ELR (cell line): ENCODE measurements around the gene BEST2.

Experiments used
- DNase-seq: peaks from one replicate; pipeline ENCODE4 v3.0.0-alpha.2; 2015; ENCODE audit warnings: low read depth

The BEST2 gene

DNA sequence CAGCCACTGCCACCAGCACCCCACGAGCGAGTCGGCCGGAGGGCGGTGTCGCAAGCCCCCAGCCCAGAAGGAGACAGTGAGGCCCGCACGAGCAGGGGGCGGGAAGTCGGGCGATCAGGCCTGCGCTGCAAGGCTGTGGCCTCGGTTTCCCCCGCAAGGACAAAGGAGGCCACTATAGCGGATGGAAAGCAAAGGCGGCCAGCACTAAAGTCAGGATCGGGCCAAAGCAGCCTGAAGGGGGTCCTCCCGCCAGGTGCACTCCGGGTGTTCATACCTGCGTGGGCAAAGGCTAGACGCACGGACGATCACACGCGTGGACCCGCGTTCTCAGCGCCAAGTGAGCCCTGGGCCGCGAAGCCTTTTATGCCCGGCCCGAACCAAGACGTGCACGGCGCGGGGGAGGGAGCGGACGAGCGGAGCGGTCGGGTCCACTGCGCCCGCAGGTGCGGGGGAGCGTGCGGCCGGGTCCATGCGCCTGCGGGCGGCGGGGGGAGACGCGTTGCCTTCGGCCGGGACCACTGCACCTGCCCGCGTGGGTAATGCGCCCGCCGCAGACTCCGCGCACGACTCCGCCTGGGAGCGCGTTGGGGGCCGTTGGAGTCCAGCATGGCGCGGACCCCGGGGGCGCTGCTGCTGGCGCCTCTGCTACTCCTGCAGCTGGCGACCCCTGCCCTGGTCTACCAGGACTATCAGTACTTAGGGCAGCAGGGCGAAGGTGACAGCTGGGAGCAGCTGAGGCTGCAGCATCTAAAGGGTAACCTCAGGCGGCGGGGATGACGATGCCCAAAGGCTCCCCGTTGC lies 50.1 kb downstream of the BEST2 start, which contains the start of the genes PRDX2 and THSD8:
Gene PRDX2, minus strand, starts transcription at position 335 of the 801 bp plus-strand sequence. CDS start 539 bp downstream, outside the sequence.
Gene THSD8, plus strand, starts transcription at position 604 of the 801 bp plus-strand sequence. Its CDS starts 3 bp downstream, at position 607.
- DNase-seq = peak; percentile 84

DNA sequence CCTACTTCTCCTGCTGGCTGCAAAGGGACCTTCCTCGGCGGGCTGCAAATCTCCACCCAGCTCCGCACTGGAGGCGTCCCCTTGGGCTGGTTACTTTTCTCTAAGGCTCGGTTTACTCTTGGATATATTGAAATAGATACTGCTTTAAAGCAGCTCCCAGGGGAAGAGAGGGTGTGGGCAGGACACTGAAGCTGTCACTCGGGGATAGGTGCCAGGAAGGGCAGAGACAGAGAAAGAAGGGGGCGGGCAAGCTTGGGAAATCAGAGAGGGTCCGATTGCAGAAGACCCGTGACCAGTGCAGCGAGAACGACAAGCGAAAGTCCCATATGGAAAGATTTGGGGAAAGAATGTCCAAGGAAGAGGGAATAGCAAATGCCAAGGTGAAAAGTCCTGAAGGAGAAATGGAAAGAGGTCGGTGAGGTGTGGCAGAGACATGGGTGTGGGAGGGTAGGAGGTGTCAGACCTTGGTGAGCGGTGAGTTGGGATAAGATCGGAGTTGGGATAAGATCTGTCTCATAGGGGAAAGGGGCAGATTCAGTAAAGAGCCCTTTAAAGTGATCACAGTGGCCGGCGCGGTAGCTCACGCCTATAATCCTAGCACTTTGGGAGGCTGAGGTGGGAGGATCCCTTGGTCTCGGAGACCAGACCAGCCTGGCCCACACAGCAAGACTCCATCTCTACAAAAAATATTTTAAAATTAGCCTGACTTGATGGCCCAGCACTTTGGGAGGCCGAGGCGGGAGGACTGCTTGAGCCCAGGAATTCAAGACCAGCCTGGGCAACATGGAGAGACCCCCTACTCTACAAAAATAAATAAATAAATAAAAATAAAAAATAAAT lies 50.9 kb downstream of the BEST2 start:
- peak; percentile 42 for DNase-seq

GRCh38 chr19:12804051-12804450 lies 52.5 kb downstream of the BEST2 start:
- DNase-seq = no peak

DNA sequence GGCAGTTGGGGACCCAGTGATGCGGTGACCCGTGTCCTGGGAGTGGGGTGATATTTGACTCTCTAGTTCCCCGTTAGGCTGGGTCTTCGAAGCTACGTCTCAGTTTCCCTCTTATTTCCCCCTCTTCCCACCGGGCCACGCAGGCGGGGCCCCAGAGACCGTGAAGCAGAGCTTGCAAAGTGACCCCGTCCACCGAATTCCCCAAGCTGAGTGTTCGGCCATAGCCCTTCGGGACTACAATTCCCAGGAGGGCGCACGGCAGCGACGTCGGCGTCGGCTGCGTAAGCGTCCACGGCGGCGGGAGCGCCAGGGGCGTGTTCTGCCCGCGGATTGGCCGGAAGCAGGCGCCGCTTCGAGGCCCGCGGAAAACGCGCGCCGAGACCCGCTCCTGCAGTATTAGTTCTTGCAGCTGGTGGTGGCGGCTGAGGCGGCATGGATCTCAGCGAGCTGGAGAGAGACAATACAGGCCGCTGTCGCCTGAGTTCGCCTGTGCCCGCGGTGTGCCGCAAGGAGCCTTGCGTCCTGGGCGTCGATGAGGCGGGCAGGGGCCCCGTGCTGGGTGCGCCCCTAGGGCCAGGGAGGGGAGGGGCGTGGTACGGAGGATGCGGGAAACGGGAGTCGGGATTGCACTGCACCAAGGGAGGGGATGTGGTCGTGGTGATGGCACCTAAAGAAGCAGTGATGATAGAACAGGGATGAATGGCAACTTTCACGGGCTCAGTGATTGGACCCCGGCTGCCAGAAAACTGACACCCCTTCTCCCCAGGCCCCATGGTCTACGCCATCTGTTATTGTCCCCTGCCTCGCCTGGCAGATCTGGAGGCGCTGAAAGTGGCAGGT lies 54.9 kb downstream of the BEST2 start, which contains the start of gene RNASEH2A:
Gene RNASEH2A, plus strand, starts transcription at position 343 of the 840 bp plus-strand sequence. Its CDS starts 90 bp downstream, at position 433.
- DNase-seq = peak; percentile 93
